Activated T-cell treated with anti-CD3 and anti-CD28 coated beads, Interleukin-2, amount 50 U/mL, for 1 hour (primary cell): ENCODE results near the gene CEBPB.
"Not testable (repeated sequence)": the region's sequence is repeated elsewhere in the genome, so short reads cannot be mapped to it uniquely, and the experiment has no call there.

Source experiments
- DNase-seq: peaks from one replicate; pipeline ENCODE4 v3.0.0-alpha.2; 2020

CEBPB gene

GRCh38 chr20:50193836-50194421, 3.3 kb downstream of the CEBPB start:
- DNase-seq, result no peak

DNA sequence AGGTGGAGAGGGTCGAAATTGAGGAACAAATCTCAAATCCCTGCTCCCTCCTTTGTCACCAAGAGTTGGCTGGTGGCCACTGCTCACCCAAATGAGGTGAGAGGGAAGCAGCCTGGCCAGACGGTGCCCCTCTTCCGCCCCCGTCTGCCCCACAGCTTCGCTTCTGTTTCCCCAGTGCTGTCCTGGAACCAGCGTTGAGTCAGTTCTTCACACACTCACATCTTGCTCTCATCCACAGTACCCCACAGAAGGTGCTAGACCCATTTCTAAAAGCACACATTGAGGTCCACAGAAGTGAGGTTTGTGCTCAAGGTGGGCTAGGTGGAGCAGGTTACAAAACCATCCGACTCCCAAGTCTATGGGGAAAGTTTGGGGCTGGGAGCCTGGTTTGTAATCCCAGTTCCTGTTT, 3.8 kb downstream of the CEBPB start:
- no peak for DNase-seq

DNA sequence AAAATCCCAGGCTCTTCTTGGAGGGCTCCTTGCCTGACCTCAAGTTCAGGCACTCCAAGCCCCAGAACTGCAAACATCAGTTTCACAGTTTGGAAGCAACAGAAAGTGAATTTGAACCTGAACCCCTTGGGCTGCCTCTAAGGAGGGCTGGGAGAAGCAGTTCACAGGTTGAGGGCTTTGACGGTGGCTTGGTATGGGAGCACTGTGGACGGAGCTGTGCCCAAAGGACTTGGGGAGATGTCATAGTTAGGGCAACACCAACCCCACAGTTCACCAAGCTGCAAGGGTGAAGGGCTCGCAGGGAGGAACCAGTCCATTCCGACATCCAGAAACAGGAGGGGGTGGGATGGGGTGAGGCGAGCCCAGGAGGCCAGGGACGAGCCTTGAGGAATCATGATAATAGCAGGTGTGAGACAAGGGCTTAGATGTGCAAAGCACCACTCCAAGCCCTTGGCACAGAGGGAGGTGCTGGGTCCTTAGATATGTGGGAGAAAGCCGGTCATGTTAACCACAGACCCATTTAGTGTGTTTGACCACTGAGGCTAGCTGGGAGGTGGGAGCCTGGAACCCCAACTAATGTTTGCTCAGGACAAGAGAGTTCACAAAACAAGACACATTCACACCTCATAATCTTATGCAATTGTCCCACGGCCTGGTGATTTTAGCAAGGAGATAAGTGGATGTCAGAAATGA, 4.3 kb downstream of the CEBPB start:
- DNase-seq, result no peak

DNA sequence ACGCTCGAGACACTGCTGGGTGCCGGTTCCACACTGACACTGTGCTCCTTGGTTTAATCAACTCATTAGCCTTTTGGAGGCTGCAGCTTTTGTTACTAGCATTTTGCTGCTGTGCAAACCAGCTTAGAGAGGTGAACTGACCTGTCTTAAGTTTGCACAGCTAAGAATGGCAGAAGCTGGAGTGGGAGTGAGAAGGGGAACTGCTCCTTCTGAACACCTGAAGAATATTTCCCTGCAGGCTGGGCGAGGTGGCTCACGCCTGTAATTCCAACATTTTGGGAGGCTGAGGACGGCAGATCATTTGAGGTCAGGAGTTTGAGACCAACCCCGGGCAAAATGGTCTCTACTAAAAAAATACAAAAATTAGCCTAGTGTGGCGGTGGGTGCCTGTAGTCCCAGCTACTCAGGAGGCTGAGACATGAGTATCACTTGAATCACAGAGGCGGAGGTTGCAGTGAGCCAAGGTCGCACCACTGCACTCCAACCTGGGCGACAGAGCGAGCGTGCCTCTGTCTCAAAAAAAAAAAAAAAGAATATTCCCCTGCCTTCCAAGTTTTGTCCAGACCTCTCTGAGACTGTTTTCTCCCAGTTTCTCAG, 5.0 kb downstream of the CEBPB start:
- DNase-seq, result no peak

- DNase-seq, result no peak
Measured at GRCh38 chr20:50196248-50196647, 5.6 kb downstream of the CEBPB start.

- no peak for DNase-seq
Measured at GRCh38 chr20:50196896-50197295, 6.3 kb downstream of the CEBPB start.

DNA sequence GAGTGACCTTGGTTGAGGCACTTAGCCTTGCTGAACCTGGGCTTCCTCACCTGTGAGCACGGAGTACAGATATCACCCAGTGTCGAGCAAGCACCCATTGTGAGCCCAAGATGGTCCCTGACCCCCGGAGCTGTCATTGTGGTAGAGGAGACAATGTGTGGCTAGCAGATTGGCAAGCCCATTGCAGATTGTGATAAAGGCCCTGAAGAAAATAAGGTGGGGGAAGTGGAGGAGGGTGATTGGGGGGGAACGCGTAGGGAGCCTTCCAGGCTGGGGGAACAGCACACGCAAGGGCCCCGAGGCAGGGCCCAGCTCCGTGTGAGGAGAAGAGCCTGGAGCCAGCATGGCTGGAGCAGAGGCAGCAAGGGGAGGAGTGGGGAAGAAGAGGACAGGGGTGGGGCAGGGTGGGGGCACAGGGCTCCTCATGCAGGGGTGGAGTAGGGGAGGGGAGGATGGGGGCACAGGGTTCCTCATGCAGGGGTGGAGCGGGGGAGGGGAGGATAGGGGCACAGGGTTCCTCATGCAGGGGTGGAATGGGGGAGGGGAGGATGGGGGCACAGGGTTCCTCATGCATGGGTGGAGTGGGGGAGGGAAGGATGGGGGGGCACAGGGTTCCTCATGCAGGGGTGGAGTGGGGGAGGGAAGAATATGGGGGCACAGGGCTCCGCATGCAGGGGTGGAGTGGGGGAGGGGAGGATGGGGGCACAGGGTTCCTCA, 7.0 kb downstream of the CEBPB start:
- no peak for DNase-seq

GRCh38 chr20:50198180-50198666, 7.6 kb downstream of the CEBPB start:
- no peak for DNase-seq

DNA sequence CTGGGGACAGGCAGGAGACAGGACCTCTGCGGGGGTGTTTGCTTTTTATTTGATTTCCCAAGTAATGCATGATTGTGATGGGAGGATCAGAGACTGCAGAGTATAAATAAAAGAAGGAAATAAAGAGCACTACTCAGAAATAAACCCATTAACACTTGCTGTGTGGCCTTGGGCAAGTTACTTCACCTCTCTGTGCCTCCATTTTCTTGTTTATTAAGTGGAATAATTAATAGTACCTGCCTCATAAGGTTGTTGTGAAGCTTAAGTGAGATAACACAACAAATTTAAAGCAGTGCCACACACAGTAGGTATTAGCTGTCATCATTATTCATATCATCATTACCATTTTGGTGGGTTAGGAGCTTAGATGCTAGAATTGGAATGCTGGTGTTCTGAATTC, 8.1 kb downstream of the CEBPB start:
- DNase-seq, result no peak

GRCh38 chr20:50199703-50200102, 9.1 kb downstream of the CEBPB start:
- DNase-seq, result no peak

- no peak for DNase-seq
Measured at GRCh38 chr20:50200482-50201104, 10.0 kb downstream of the CEBPB start.

GRCh38 chr20:50201710-50202109, 11.1 kb downstream of the CEBPB start:
- DNase-seq, result not testable (repeated sequence)

- no peak for DNase-seq
Measured at GRCh38 chr20:50202677-50203076, 12.0 kb downstream of the CEBPB start.

- no peak for DNase-seq
Measured at GRCh38 chr20:50203951-50204937, 13.6 kb downstream of the CEBPB start.

DNA sequence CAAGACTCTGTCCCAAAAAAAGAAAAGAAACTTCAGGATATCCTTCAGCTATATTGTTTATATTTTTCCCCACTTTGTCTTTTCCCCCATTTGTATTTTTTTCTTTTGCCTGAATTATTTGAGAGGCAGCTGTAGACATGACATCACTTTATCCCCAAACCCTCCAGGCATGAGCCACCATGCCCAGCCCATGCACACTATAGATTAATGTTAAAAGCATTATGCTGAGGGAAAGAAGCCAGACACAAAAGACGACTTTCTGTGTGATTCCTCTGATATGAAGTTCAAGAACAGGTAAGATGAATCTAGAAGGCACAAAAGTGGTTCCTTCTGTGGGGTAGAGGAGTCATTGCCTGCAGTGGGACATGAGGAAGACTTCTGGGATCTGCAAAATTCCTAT, 16.4 kb downstream of the CEBPB start:
- DNase-seq, result no peak

DNA sequence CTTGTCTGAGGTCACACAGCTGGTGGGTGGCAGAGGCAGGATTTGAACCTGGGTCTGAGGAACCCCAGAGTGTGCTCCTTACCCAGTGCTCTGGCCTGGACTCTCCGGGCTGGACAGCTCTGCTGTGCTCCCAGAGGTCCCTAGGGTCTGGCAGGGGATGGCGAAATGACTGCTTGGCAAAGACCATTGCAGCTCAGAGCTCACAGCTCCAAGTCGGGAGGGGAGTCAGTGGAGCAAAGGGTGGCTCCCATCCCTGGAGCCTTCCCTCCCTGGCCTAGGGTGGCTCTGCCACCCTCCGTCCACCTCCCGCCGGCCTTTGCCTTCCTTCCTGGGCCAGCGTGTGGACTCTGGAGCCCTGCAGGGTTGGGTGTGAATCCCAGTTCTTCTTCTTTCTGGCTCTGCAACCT, 17.5 kb downstream of the CEBPB start:
- no peak for DNase-seq

DNA sequence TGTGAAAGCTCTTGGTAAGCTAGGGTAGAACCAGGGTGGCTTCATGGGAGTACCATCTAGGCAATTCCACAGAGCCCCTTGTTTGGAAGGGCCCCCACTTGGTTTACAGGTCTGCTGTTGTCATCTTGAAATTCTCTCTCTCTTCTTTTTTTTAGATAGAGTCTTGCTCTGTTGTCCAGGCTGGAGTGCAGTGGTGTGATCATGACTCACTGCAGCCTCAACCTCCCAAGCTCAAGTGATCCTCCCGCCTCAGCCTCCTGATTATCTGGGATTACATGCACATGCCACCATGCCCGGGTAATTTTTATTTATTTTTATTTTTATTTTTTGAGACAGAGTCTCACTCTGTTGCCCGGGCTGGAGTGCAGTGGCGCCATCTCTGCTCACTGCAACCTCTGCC, 18.2 kb downstream of the CEBPB start:
- not testable (repeated sequence) for DNase-seq

- no peak for DNase-seq
Measured at GRCh38 chr20:50210066-50210619, 19.5 kb downstream of the CEBPB start.

DNA sequence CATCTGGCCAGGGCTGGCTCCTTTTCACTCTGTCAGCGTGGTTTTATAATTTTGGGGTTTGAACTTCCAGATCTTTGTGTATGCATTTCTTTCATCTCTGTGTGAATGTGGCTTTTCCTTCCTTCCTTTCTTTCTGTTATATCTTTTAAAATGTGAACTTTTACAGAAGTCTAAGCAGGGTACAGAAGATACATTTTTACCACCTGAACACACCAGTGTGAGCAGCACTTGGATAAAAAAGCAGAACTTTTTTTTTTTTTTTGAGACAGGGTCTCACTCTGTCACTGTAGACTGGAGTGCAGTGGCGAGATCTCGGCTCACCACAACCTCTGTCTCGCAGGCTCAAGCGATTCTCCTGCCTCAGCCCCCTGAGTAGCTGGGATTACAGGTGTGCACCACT, 20.5 kb downstream of the CEBPB start:
- no peak for DNase-seq

DNA sequence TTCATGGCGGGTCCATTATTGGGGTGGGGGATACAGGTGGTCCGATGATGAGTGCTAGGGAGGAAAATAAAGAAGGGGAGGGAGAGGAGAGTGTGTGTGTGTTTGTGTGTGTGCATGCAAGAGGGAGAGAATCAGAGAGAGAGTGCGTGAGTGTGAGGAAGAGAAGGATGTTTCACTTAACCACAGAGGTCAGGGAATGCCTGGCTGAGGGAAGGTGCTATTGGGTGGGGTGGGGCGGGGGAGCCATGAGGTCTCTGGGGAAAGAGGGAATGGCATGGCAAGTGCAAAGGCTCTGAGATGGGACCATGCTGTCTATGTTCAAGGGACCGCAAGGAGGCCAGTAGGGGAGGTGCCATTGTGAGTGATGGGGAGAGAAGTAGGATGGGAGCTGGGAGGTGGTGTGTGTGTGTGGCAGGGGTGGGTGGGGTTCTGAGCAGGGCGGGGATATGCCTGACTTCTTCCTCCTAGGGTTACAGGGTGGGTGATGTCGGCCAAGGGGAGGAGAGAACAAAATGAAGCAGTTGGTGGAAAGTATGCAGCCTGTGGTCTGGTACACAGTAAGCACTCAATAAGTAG, 23.0 kb downstream of the CEBPB start:
- DNase-seq, result no peak
